ENCODE results near the gene PXN.
"Not testable (repeated sequence)": the region's sequence is repeated elsewhere in the genome, so short reads cannot be mapped to it uniquely, and the experiment has no call there.

The PXN gene

GRCh38 chr12:120206228-120206627, 59.3 kb downstream of the PXN start:
- DNase-seq: no peak

GRCh38 chr12:120204171-120204570, 61.4 kb downstream of the PXN start:
- no peak for DNase-seq

DNA sequence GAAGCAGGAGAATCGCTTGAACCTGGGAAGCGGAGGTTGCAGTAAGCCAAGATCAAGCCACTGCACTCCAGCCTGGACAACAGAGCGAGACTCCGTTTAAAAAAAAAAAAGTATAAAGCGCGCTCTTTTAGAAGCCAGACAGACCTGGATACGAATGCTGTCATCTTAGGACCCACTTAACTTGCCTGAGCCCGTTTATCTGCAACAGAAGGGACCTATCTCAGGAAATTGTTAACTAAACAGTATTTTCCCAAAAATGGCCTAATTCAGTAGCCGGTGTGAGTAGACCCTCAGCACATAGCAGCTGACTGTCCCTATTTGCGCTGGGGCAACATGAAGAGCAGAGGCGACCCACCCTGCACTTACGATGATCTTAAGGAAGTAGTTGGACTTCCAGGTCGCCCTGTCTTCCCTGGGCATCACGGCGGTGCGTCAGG, 65.1 kb downstream of the PXN start:
- no peak for DNase-seq

GRCh38 chr12:120199595-120200306, 65.8 kb downstream of the PXN start:
- no peak for DNase-seq

DNA sequence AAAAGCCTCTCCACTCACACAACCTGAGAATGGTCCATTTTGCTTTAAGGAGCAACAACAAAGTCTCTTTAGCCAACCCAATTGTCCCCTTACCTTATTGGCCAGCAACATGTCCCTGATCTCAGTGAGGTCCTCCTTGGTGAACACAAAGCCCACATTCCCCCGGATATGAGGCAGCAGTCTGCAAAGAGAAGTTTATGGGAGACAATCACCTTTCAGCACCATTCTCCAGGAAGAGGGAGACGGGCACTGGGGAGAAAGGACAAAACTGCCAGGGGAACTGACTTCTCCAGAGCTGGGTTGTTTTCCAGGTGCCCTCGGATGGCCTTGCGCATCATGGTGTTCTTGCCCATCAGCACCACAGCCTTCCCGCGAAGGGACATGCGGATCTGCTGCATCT, 66.5 kb downstream of the PXN start:
- DNase-seq: no peak

DNA sequence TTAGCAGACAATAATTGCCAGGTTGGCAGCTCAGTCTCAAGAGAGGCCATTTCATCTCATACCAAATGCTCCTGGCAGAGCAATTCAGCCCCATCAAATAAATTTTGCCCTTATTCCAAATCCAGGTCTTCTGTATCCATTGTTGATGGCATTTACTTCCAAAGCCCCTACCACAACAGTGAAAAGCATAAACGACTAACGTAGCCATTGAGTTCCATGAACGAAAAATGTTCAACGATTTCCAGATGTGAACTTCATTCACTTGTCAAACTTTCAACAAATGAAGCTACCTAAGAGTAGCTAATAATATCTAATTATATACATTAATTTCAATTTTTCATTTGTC, 68.0 kb downstream of the PXN start:
- no peak for DNase-seq

DNA sequence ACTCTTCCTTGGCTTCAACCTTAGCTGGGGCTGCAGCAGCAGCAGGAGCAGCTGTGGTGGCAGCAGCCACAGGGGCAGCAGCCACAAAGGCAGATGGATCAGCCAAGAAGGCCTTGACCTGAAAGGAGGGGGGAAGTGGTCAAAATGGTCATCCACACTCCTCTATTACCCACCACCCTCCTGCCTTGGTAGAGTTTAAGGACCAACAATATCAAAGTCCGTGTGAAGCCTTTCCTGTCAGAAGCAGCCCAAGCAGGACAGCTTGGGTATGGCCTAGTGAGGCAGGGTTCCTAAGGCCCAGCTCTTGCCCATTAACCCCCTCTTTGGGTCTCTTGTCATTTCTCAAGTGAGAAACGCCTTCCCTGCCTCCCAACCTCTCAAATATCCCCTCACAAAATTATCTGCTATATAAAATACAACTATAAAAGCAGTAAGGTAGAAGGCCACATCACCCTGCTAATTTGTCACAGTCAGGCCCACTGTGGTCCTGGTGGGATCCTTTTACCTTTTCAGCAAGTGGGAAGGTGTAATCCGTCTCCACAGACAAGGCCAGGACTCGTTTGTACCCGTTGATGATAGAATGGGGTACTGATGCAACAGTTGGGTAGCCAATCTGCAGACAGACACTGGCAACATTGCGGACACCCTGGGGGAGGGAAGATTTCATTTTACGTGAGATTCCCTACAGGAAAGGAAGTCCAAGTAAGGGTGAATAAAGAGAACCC, 68.6 kb downstream of the PXN start:
- not testable (repeated sequence) for DNase-seq

- no peak for DNase-seq
These were observed 69.2 kb downstream of the PXN start for GRCh38 chr12:120196363-120196762.

DNA sequence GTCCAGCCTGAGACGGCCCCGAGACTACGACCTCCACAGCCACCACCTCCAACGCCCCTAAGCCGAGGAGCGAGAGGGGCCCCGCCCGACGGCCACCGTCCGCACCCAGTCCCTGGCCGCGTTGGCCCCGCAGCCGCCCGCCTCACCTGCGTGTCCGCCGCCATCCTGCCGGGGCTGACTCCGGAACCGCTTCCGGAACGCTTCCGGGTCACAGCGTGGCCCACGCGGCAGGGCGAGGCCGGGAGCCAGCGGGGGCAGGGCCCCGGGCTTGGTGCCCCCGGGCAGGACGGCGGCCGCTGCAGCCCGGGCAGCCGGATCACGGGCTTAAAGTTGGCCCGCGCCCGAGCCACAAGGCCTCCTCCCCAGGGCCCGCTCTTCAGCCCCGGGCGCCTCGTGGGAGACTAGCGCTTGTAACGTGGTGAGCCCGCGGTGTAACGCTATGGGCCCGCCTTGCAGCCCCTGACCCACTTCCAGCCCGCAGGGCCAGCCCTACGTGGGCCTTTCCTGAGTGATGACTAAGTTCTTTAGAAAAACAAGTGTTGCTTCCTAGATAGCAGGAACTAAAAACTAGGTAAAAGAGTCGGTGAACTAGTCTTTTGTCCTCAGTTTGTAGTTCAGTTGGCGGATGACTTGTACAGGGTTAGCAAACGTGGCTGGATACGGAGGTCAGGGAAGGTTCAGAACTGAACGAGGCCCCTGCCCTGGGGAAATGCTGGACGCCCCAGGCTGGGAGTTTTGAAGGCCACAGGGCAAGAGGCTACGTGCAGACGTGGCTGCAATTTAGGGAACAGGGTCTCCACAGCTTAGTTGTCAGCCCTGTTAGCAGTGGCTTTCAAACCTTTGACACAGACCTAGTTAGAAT, 70.8 kb downstream of the PXN start, which contains the start of gene GCN1:
GCN1 (minus strand) TSS at position 182 of the 862 bp plus-strand sequence; CDS start at position 164, 18 bp downstream.
- DNase-seq: peak; percentile 54

DNA sequence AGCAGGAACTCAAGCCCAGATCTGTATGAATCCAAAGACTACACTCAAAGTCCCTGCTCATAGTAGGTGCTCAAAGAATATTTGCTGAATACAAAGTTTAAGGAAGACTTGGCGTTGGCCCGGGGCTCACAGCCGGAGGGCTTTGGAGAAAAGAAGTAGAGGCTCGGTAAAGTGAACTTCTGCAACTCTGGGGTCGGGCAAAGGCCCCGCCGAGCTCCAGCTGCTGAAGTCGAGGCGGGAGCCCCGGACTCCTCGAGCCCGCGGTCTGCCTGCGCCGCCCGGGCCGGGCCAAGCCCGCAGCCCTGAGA, 71.3 kb downstream of the PXN start:
- DNase-seq: no peak

DNA sequence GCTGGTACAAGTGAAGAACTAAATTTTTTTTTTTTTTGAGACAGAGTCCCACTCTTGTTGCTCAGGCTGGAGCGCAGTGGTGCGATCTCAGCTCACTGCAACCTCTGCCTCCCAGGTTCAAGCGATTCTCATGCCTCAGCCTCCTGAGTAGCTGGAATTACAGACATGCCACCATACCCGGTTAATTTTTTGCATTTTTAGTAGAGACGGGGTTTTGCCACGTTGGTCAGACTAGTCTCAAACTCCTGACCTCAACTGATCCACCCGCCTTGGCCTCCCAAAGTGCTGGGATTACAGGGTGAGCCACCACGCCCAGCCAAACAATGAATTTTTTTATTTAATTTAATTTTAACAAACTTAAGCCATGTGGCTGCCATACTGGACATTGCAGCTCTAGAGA, 72.2 kb downstream of the PXN start:
- not testable (repeated sequence) for DNase-seq

- DNase-seq: no peak
These were observed 74.5 kb downstream of the PXN start for GRCh38 chr12:120190985-120191480.

GRCh38 chr12:120190386-120190785, 75.1 kb downstream of the PXN start:
- no peak for DNase-seq

GRCh38 chr12:120186654-120187053, 78.9 kb downstream of the PXN start:
- no peak for DNase-seq

DNA sequence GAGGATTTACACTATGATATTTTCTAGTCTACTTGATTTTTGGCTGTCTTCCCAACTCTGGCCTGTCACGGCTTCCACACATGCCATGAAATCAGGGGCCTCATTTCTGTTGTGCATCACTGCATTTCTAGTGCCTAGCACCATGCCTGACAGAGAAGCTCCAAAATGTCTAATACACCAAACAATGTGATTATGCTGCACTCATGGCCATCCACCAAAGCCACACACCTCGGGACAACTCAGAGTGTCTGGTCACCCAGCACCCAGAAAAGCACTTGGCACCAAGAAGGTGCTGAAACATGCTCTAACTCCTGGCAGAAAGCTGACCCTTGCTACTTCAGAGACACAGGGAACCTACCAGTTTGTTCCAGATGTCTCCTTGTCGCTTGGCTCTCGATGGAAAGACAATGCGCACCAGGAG, 82.3 kb downstream of the PXN start:
- no peak for DNase-seq

GRCh38 chr12:120181991-120182631, 83.4 kb downstream of the PXN start:
- DNase-seq: no peak

DNA sequence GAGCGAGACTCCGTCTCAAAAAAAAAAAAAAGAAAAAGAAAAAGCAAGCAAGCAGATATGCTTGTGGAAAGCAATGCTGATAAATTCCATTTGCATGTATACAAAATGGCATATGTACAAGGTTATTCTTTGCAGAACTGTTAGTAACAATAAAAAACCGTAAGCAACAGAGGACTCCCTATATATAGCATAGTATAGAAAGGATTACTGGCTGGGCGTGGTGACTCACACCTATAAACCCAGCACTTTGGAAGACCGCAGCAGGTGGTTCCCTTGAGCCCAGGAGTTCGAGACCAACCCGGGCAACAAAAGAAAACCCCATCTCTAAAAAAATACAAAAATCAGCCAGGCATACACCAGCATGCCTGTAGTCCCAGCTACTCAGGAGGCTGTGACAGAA, 84.6 kb downstream of the PXN start:
- no peak for DNase-seq

DNA sequence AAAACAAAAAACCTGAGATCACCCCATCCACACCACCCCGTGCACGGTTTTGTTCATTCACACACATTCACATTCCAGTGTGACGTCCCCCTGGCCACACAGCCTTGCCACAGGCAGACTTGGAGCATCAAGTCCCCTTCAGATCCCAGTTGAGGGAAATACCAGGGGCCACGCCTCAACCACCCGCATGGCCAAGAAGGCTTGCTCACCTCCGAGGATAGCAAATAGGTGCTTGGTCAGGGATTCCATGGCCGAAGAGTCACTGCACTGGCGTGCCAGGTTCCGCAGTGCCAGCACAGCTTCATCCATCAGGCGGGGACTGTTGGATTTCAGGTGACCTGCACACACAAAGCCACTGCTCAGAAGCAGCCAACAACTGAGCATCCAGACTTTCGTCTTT, 90.0 kb downstream of the PXN start:
- DNase-seq: no peak

GRCh38 chr12:120175062-120175461, 90.5 kb downstream of the PXN start:
- DNase-seq: no peak

DNA sequence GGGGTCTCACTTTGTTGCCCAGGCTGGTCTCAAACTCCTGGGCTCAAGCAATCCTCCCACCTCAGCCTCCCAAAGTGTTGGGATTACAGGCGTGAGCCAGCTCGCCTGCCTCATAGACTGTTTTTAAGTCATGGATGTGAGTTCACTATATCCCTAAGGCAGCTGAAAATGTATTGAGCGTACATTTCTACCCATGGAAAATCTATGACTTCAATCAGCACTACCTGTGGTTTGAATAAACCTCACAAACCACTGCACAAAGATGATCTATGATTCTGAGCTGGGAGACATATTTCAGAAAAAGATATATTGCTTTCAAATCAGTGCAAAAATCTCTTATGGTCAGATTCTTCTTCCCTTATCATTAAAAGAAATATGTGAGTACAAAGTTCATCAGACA, 93.5 kb downstream of the PXN start:
- DNase-seq: no peak

DNA sequence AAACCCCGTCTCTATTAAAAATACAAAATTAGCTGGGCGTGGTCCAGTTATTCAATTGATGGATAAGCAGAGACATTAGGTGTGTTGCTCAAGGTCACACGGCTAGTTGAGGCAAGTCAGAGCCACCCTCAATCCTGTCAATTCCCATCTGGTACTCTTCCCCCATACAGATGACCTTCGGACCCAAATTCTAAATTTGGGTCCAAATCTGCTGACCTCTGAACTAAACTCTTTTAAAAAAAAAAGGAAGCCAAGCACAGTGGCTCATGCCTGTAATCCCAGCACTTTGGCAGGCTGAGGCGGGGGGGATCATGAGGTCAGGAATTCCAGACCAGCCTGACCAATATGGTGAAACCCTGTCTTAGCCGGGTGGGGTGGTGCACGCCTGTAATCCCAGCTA, 94.9 kb downstream of the PXN start:
- no peak for DNase-seq

DNA sequence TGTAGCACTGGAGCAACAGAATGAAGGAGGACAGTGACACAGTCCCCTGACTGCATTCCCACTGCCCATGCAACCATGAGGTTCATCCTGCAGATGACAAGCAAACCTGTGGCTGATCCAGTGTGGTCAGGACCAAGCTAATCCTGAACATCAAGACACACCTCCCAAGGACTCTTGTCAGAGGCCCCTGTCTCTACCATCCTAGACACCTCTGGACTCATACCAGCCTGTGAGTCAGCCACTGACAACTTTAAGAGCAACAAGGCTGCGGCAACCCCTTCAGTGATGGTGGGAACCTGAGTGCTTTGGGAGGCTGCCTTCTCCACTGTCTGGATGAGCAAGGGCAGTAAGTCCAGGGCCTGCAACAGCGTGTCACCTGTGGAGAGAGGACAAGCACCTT, 95.6 kb downstream of the PXN start:
- no peak for DNase-seq

DNA sequence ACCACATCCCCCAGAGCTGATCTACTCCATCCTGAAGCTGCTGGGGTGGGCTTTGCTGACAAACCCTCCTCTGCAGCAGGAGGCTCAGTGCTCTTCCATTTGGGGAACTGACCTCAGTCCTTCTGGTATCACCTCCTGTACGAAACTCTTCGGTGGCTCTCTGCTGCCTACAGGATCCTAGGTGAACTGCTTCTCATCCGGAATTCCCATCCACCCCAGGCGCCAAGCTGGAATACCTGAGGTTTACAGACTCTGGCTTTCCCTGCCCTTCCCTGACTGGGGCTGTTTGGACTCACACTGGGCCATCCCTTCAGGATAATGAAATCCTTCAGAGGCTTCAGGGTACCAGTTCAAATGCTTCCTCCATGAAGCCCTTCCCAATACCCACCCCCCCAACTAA, 97.2 kb downstream of the PXN start:
- DNase-seq: no peak

Data from COR-L47 (cell line).